HK-2 (cell line): ENCODE data around the gene FOXJ1.

Source experiments
- DNase-seq: peaks from one replicate; pipeline ENCODE4 v3.0.0-alpha.2; 2018; ENCODE audit not compliant: unreplicated experiment

Gene FOXJ1

DNA sequence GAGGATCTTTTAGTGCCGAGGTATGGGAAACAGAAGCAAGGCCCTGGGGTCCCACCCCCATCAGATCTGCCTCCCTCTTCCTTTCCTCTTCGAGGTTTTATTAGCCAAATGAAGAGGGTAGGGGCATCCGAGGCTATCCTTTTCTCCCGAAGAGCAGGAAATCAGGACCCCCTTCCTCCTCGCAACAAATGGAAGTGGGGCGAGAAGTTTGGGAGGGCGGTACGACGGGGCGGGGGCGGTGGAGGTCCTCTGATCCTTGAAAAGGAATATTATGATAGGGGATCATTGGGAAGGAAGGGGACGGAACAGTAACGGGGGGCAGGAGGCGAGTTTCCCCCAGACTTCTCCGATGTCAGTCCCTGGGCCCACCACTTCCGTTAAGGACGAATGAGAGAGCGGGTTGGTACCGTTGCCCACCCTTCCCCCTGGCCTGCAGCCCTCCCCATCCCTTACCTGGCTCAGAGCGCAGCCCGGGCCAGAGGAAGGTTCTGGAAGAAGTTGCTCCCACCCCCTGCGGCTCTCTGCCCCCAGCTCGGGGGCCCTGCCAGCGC is 309 bp downstream of the FOXJ1 start:
- DNase-seq: no peak

DNA sequence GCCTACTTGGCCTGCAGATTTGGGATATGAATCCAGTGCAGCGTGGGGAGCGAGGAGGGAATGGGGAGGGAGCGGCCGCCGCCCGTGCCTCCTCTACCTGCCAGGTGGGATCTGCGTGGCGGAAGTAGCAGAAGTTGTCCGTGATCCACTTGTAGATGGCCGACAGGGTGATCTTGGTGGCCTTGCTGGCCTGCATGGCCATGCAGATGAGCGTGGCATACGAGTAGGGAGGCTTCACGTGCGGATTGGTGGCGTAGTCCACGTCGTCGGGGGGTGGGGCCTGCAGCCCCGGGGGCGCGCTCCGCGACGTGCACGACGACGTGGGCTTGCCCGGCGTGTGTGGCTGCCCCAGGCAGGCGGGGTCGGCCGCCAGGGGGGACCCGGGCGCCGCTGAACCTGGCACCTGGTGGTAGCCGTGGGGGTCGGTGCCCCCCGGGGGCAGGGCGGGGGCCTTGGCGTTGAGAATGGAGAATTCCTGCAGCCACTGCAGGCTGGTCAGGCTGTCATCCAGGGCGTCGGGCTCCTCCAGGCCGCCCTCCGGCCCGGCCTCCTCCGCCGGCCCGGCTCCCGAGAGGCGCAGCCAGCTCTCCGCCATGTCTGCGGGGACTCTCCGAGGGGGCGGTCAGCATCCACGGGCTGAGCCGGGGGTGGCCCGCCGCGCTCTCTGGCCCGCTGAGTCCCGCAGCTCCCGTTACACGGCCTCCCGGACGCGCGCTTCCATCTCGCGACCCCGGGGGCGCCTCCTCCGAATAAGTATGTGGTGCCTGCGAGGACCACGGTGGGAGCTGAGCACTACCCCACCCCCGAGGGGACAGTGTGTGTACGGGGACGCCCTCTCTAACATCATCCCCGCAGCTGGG is 1.0 kb downstream of the FOXJ1 start:
- DNase-seq: no peak

DNA sequence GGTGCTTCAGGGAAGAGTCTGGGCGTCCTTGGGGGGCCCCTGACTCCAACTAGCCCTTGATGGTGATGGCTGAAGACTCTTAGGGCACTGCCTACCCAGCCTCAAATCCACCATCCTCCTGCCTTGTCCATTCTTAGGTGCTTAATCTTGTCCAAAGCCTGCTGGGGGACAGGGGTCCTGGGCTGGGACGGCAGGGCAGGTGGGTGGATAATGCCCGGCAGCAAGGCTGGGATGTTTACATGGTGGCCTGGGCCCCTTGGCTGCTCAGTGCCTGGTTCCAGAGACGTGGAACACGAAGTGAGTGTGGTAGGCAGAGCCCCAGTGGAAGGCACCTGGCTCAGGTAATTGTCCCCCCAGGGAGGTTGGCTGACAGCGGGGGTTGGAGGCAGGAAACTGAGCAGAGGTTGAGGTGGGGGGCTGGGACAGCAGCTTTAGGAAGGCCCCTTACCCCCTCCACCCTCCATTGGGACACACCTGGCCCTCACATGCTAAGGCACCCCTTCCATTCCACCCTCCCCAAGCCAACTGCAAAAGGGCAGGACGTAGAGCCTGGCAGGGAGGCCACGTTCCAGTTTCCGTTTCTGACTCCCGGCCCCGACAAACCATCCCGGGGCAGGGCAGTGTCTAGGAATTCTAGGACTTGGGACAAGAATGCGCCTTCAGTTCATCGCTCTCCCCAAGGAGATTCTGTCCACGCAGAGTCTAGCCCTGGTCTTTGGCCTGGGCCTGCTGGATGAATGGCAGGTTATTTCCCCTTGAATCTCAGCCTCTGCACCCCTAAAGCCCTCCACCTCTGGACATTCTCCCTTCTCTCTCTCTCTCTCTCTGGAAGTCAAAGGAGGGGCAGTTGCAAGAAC is 1.9 kb downstream of the FOXJ1 start:
- DNase-seq: no peak

DNA sequence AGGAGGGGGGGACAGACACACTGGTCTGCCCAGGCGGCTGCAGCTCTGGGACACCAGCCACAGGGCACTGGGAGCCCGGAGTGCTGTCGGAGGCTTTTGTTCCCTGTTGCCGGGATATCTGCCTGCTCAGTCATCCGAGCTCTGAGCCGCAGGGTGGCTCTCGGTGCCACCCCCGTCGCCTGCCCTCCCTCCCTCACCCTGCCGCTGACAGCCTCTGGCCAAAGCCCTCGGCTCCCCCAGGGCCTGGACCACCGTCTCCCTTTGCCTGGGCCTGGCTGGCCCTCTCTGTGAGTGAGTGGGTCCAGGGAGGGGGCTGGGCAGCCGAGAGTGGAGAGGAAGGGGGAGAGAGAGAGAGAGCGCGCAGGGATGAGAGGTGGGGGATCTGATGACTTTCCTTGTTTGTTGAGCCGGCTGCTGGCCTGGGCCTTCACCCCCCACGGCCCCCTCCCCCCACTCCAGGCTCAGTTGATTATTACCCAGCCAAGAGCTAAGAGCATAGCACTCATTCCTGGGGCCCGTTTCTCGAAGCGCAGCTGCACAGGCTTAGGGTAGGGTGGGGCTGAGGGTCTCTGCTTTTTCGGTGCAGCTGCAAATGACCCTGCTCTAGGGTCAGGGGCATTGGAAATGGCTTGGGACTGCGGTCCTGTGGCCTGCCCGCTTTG is 2.7 kb downstream of the FOXJ1 start:
- peak; percentile 80 for DNase-seq

DNA sequence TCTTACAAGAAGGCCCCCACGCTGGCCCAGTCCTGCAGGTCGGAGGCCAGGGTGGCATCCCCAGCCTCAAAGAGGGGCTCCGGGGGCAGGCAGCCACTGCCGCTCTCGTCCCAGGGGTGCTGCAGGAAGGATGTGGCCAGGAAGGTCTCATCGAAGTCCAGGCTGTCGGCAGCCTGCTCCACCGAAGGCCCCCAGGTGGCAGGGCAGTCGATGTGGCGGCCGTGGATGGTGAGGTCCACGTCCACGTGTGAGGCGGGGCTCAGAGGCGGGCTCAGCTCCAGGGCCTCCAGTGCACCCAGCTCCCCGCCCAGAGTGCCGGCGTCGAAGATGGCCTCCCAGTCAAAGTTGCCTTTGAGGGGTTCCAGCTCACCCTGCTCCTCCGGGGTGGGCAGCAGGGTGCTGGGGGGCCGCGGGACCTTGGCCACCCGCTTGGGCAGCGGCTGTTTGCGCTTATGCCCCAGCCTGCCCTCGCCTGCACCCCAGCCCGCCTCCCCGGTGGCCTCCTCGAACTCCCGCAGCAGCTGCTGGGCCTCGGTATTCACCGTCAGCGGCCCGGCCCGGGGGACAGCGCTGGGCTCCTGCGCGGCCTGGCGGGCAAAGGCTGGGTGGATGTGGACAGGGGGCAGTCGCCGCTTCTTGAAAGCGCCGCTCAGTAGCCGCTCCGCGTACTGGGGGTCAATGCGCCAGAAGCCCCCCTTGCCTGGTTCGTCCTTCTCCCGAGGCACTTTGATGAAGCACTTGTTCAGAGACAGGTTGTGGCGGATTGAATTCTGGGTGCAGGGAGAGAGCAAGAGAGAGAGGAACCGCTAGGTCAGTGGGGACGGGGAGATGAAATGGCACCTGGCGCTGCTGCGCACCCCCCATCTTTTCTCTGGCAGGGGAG is 3.5 kb downstream of the FOXJ1 start:
- no peak for DNase-seq

DNA sequence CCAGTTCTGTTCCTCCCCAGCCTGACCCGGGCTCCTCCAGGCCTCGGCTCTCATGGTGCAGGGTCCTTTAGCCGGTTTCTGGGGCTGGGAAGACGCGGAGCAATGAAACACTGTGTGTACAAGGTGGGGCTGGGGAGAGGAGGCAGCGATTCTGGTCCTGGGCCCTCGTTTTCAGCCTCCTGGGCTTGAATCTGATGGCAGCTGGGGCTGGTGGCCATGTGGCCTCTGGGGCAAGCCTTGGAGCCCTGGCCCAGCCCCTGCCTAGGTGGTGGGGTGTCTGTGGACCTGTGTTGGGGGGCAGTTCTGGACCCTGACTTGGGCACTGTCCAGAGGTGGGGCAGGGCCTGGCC is 4.1 kb downstream of the FOXJ1 start:
- DNase-seq: no peak

DNA sequence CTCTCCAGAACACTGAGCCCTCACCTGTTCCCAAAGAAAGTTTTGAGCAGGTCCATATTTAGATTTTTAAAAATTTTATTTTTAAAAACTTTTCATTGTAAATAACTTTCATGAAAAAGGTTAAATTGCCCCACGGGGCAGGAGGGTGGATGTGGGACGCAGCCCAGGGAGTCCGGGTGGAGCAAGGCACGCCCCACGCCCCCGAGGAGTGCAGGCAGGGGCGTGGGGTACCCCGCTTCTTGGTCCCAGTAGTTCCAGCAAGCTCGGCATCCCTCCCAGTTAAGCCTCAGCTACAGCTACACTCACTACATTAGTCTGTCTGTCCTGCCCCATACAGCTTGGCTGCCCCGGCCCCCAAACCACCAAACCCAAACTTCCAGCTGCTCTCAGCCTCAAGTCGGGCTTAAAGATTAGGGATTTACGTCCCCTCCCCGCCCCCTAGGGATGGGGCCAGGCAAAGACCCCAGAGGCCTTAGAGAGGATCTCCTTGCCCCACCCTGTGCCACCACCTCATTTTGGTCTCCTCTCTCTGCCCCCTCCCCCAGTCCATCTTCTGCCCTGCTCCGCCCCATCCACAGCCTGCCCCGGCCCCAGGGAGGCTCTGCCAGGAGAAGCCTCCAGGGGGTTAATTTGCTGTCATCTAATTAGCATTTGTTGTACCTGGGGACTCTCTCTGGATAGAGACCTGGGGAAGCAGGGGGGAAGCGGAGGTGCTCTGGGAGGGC is 4.6 kb downstream of the FOXJ1 start:
- DNase-seq: no peak

DNA sequence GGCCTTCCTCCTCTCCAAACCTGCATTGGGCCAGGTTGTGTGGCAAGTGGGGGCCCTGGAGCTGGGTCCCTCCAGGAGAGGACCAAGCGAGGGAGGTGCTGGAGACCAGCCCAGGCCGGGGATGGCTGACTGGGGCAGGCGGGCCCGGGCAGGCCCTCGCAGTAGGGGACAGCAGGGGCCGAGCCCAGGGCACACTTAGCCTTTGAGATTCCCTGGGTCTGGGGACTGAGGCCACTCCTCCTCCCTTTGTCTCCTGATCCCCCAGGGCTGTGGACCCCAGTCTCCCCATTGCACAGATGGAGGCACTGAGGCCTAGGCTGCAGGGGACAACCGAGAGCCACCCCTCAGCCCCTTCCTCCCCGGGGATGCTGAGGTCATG is 5.2 kb downstream of the FOXJ1 start:
- DNase-seq: no peak

DNA sequence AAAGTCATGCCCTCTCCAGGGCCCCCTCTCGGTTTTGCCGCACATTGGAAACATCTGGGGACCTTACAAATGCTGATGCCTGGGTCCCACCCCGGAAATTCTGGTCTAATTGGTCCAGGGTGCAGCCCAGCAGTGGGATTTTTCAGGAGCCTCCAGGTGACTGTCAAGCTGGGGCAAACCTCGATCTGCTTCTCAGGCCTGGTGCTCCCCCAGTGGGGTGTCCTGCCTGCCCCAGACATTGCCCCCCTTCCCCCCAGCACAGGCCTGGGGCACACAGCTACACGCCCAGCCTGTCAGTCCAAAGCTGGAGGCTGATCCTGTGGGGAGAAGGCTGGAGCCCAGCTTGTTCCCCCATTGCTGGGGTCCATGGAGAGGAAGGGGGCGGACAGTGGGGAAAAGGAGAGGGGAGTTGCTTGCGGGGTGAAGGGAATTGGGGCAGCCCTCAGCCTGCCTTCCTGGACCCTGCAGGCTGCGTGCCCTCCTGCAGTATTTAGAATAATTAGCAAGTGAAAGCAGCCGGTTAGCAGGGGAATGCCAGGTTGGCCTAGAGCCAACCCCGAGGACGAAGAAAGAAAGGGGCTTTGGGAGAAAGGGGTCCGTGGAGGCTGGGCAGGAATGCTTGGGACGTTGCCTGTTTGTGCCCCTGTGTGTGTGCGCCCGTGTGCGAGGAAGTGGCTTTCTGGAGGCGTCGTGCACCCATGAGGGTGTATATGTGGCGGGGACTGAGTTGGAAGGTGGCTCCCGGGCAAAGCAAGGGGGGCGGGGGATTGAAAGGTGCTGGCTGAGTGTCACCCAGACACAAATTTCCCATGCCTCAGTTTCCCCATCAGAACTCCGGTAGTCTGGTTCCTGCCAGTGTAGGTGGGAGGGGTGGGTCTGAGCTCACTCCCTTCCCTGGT is 5.9 kb downstream of the FOXJ1 start:
- DNase-seq: no peak

DNA sequence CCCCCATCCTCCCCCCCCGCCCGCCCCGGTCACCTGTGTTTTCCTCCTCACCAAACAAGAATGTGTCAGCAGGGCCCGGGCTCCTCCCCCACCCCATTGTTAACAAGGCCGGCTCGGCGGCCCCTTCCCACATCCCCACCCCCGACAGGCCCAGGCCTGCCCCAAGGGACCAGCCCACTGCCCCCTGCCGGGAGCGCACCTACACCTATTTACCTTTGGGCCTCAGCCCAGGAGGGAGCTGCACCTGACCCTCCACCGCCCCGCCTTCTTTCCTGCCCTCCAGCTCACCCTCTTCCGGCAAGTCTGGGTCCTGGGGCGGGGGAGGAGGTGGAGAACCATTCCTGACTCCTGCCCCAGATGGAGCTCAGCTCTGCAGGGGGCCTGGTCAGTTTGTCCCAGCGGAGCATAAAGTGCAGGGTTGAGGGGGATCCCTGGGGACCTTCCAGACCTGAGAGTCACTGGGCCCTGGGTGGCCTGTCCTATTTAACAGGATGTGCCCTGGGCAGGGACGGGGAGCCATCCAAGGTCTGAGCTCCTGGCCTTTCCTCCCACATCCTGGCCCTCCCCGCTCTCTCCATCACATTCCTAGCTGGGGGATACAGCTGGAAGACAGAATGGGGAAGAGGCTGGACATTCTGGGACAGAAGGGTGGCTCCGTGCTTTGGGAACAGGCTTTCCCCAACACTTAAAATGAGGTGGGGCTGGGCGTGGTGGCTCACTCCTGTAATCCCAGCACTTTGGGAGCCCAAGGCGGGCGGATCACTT is 8.3 kb downstream of the FOXJ1 start:
- DNase-seq: no peak

DNA sequence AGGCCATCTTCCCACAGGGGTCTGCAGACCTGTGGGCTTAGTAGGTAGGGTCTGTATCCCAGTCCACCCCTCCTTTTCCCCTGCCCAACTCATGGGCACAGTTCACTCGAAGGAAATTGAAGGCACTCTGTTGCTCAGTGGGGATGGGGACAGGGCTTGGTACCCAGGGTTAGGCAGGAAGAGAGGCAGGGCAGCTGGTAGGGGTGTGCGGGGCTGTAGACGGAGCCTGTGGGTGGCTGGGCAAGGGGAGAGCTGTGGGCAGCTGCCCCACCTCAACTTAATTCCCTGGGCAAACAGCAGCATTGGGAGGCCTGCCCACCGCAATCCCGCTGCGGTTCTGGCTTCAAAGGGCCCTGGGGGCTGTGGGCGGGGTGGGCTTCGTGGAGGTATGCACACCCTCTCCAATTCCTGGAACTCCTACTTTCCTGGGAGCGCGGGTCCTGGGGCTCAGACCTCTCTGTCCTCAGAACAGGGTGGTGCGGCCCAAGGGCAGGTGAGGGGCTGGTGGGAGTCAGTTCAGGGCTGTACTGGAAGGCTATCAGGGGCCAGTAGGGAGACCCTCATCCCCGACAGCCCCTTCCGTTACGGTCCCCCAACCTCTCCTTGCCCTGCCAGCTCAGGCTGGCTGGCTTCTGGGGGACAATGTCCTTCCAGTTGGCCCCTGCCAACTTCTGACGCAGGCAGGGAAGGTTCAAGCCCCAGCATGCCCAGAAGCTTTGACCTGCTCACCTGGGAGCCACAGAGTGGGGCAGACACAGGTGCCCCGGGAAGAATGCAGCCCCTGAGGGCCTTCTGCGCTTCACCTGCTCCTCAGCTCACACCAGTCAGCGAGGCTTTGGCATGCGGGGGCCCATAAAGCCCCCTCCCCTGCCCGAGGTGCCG is 9.1 kb downstream of the FOXJ1 start:
- DNase-seq: no peak

DNA sequence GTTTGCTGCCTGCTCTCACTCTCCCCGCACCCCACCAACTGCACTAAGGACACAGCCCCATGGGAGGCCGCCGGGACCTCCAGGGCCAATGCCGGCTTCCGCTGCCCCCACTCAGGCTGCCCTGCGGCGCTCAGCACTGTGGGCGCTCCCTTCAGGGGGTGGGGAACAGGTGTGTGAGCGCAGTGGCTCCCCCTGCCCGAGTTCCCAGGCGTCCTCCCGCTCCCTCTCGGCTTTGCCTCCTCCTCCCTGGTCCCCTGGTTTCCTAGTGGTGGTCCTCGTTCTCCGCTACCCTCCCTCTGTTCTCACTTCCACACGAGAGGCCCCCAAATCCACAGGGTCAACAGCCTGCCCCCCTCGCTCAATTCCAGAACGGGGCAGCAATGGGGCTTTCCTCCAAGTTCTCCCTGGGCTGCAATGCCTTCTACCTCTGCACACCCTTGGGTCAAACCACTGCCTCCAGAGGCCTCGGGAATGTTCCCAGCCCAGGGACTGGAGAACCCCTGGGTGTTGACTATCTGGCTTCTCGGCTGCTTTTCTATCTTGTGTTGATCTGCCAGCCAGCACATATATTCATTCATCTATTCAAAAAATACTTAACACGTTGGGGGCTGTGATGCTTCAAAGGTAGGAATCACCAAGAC is 9.9 kb downstream of the FOXJ1 start:
- no peak for DNase-seq

DNA sequence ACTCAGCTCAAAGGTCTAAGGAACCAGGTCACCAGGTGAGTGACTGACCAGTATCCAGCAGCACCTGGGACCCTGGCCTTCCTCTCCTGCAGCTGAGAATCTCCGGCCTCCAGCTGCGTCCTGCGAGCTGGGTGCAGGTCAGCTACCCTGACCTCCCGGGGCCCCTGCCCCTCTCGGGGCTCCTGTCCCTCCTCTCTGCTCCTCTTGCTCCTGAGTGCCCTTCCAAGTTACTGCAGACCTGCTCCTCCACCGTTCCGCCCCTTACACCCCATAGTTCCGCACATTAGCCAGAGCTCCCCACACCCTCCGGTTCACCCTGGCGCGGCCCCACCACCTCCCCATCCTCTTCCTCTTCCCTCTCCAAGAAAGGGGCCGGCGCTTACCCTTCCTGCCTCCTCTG is 10.6 kb downstream of the FOXJ1 start:
- DNase-seq: no peak

DNA sequence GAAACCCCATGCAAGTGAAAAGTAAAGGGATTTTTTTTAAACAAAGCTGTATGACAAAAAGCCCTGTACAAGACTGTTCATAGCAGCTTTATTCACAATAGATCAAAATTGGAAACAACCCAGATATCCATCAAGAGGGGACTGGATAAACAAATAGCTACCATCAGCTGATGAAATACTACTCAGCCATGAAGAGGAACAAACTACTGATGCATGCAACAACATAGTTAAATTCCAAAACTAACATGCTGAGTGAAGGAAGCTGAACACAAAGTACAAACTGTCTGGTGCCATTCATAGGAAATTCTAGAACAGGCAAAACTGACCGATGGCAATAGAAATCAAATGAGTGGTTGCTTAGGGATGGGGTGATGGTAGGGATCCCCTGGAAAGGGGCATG is 15.1 kb downstream of the FOXJ1 start:
- DNase-seq: no peak

DNA sequence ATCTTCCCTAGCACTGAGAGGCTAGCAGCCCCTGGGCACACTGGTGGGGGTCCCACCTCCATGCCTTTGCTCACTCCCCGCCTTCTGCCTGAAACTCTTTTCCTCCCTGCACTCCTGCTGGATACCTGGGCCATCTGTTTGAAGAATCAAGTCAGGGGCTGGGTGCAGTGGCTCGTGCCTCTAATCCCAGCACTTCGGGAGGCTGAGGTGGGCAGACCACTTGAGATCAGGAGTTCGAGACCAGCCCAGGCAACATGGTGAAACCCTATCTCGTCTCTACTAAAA is 15.7 kb downstream of the FOXJ1 start:
- DNase-seq: no peak

DNA sequence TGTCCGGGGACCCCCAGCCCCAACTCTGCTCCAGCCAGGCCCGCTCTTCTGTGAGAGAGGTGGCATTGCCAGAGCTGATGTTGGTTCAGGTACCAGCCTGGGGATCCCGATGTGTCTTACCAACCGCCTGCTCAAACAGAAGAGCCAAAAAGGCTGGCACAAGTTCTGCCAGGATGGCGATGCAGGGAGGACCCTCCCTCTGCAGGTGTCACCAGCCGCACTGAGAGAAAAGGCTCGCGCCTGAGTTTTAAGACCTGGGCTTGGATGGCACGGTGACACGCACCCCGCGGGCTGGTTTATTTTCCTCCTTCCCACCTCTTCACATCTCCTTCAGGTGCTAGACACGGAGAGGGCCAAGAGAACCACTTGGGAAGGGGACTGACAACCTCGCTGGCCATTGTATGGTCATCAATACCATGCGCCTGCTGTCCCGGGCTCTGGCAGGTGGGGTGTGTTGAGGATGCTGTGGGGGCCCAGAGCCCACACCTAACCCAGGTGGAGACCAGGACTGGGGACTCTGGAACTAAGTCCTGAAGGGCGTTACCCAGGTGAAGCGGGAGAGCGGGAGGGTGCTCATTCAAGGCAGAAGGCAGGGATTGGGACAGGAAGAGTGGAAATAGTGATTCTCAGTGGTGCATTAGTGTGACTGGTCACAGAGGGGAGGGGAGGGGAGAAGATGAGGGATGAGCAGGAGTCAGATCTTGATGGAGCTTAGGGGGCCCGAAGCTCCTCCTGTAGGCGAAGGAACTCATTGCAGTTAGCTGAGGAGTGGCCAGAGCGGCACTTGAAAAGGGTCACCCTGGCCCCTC is 16.3 kb downstream of the FOXJ1 start:
- DNase-seq: no peak
